Measurements from ENCODE around the gene WFS1. TPM values are rescaled to one million over a fixed set of nuclear protein-coding genes. Genes with fewer than 3 reads are reported as not detected.
A peak's percentile ranks its signal among the peaks of the same experiment; 100 is the strongest.

The WFS1 gene
- polyA plus RNA-seq, 4 donors: 4.1 to 35.1 (median 12.2) TPM

DNA sequence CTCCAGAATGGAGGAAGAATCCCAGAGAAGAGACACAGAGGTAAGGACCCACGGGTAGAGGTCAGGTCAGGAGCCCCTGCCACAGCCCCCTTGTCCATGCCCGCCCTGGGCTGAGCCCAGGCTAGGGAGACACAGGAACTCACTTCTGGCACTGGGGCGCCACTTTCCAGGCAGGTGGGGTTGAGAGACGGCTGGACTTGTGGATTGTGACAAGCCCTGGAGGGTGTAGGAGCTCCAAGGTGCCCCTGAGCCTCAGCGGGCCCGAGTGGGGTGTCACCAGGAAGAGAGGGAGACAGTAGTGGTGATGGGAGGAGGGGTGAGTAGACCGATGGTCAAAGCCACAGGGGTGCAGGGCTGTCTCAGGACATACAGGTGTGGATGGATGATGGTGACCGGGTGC lies 58.9 kb downstream of the WFS1 start:
- no peaks in the 10 kb centered on the region for H3K27me3 ChIP-seq (ENCODE audit: control insufficient read depth in 3 of 3, insufficient read depth in 3 of 3, low read length in 3 of 3)
- H3K4me3 ChIP-seq (ENCODE audit: low read depth in 1 of 3, low read length in 3 of 3): no peak overlapping the region
- peaks cover 0 to 5% of the 10 kb centered on the region in 2 donors for H3K9me3 ChIP-seq (ENCODE audit: control insufficient read depth in 2 of 2, insufficient read depth in 1 of 2, low read depth in 1 of 2, low read length in 1 of 2)
- FAIRE-seq (no peak), DNase-seq (no peak)
- no peaks in the 10 kb centered on the region for H3K36me3 ChIP-seq (ENCODE audit: control insufficient read depth in 3 of 3, insufficient read depth in 2 of 3, low read depth in 1 of 3, low read length in 3 of 3)
- H3K4me1 ChIP-seq (ENCODE audit: control insufficient read depth in 3 of 3, insufficient read depth in 2 of 3, low read depth in 1 of 3, low read length in 2 of 3): no peaks in the 10 kb centered on the region
- WGBS, 3 donors: 51 to 71% (median 51%) methylated on average over 8 of the region's 8 CpGs
- H3K27ac ChIP-seq (ENCODE audit: low read depth in 1 of 3, low read length in 2 of 3): no peak overlapping the region

DNA sequence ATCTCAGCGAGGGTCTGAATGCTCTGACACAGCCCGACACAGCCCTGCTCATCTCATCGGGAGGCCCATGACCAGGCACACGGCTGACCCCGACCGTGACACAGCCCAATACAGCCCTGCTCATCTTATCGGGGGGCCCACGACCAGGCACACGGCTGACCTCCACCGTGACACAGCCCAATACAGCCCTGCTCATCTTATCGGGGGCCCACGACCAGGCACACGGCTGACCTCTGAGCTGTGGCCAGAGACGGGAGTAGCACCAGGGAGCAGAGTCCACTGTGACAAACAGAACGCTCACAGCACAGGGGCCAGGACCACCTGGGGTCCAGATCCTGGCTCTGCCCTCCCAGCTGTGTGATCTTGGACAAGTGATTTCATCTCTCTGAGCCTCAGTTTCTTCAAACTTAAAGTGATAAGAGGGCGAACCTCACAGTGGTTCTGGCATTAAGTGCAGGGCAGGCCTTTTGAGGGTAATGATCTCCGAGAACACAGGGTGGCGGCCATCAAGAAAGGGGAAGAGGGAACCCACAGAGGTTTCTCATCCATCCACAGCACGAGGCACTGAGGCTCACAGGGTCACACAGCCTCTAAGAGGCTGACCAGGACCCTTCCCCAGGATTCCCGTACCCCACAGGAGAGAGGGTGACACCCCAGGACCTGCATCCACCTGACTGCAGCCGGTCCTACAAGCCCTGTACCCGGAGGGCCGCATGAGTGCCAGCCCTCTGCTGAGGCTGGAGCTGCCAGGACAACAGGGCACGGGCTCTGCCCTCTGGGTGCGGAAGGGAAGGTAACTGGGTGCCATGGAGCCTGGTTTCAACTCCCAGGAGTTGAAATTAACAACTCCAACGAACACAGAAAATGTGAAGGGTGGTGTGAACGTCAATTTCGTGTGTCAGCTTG lies 60.1 kb downstream of the WFS1 start:
- H3K27ac ChIP-seq (ENCODE audit: low read depth in 1 of 3, low read length in 2 of 3): no peak overlapping the region
- H3K9me3 ChIP-seq (ENCODE audit: control insufficient read depth in 2 of 2, insufficient read depth in 1 of 2, low read depth in 1 of 2, low read length in 1 of 2): peaks cover 0 to 10% of the 10 kb centered on the region in 2 donors
- FAIRE-seq (no peak), DNase-seq (no peak)
- WGBS, 3 donors: 55 to 73% (median 58%) methylated on average over 28 of the region's 28 CpGs
- no peaks in the 10 kb centered on the region for H3K36me3 ChIP-seq (ENCODE audit: control insufficient read depth in 3 of 3, insufficient read depth in 2 of 3, low read depth in 1 of 3, low read length in 3 of 3)
- H3K27me3 ChIP-seq (ENCODE audit: control insufficient read depth in 3 of 3, insufficient read depth in 3 of 3, low read length in 3 of 3): peaks cover 0 to 4% (median 0%) of the 10 kb centered on the region in 3 donors
- no peaks in the 10 kb centered on the region for H3K4me1 ChIP-seq (ENCODE audit: control insufficient read depth in 3 of 3, insufficient read depth in 2 of 3, low read depth in 1 of 3, low read length in 2 of 3)
- H3K4me3 ChIP-seq (ENCODE audit: low read depth in 1 of 3, low read length in 3 of 3): no peak overlapping the region

DNA sequence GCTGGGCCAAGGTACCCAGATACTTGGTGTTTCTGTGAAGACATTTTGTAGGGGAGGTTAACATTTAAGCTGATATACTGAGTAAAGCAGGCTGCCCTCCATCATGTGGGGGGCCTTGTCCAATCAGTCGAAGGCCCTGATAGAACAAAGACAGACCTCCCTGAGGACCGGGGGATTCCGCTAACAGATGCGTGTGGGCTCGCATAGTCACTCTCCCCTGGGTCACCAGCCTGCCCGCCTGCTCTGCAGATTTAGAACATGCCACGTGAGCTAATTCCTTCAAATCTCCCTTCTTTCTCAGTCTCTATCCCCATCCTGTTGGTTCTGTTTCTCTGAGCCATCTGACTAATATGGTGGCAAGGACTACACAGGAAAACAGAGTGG lies 60.7 kb downstream of the WFS1 start:
- peaks cover 0 to 4% (median 0%) of the 10 kb centered on the region in 3 donors for H3K27me3 ChIP-seq (ENCODE audit: control insufficient read depth in 3 of 3, insufficient read depth in 3 of 3, low read length in 3 of 3)
- no peaks in the 10 kb centered on the region for H3K4me1 ChIP-seq (ENCODE audit: control insufficient read depth in 3 of 3, insufficient read depth in 2 of 3, low read depth in 1 of 3, low read length in 2 of 3)
- 89 to 93% (median 90%) methylated on average over 7 of the region's 7 CpGs for WGBS, 3 donors
- H3K4me3 ChIP-seq (ENCODE audit: low read depth in 1 of 3, low read length in 3 of 3): no peak overlapping the region
- H3K27ac ChIP-seq (ENCODE audit: low read depth in 1 of 3, low read length in 2 of 3): no peak overlapping the region
- no peaks in the 10 kb centered on the region for H3K36me3 ChIP-seq (ENCODE audit: control insufficient read depth in 3 of 3, insufficient read depth in 2 of 3, low read depth in 1 of 3, low read length in 3 of 3)
- DNase-seq (no peak), FAIRE-seq (no peak)
- peaks cover 0 to 10% of the 10 kb centered on the region in 2 donors for H3K9me3 ChIP-seq (ENCODE audit: control insufficient read depth in 2 of 2, insufficient read depth in 1 of 2, low read depth in 1 of 2, low read length in 1 of 2)

DNA sequence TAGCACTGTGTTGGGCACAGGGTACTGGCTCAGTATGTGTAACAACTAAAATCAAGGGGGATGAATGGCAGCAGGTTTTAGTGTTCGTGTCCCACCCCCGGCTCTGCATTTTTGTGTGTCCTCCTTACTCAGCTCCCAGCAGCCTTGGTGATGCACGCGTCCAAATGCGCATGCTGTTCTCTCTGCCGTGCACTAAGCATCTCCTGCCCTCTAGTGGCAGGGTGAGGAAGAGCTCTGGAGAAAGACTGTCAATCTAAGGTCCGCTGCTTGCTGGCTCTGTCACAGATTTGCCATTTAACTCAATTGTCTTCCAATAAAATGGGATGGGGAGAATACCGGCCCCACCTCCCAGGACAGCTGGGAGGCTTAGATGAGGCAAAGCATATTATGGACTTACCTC lies 61.4 kb downstream of the WFS1 start:
- DNase-seq (peak in 1 of 2 donors; percentile 23), FAIRE-seq (no peak)
- Histone ChIP-seq H3K9me3 (ENCODE audit: control insufficient read depth in 2 of 2, insufficient read depth in 1 of 2, low read depth in 1 of 2, low read length in 1 of 2) (peaks cover 0 to 10% of the 10 kb centered on the region in 2 donors), H3K4me1 (ENCODE audit: control insufficient read depth in 3 of 3, insufficient read depth in 2 of 3, low read depth in 1 of 3, low read length in 2 of 3) (no peaks in the 10 kb centered on the region), H3K4me3 (ENCODE audit: low read depth in 1 of 3, low read length in 3 of 3) (no peak overlapping the region), H3K27me3 (ENCODE audit: control insufficient read depth in 3 of 3, insufficient read depth in 3 of 3, low read length in 3 of 3) (peaks cover 0 to 7% (median 0%) of the 10 kb centered on the region in 3 donors), H3K36me3 (ENCODE audit: control insufficient read depth in 3 of 3, insufficient read depth in 2 of 3, low read depth in 1 of 3, low read length in 3 of 3) (no peaks in the 10 kb centered on the region), H3K27ac (ENCODE audit: low read depth in 1 of 3, low read length in 2 of 3) (no peak overlapping the region)
- WGBS, 3 donors: 71 to 77% (median 74%) methylated on average over 8 of the region's 8 CpGs

DNA sequence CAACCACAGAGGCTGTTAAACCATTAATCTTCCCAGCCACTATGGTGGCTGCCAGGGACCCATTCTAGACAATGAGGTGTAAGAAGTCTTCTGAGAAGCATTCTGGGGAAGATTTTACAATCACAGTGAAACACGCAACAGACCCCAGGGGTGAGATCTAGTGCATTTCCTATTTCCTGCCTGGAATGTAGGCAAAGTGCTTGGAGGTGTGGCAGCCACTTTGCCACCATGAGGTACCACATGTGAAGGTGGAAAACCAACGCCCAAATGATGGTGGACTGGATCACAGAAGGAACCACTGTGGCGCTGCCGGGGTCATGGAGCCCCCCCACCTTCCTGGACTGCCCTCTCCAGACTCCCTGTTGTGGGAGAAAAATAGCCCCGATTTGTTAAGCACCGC lies 61.8 kb downstream of the WFS1 start:
- Histone ChIP-seq H3K36me3 (ENCODE audit: control insufficient read depth in 3 of 3, insufficient read depth in 2 of 3, low read depth in 1 of 3, low read length in 3 of 3) (no peaks in the 10 kb centered on the region), H3K4me3 (ENCODE audit: low read depth in 1 of 3, low read length in 3 of 3) (no peak overlapping the region), H3K9me3 (ENCODE audit: control insufficient read depth in 2 of 2, insufficient read depth in 1 of 2, low read depth in 1 of 2, low read length in 1 of 2) (peaks cover 0 to 10% of the 10 kb centered on the region in 2 donors), H3K27me3 (ENCODE audit: control insufficient read depth in 3 of 3, insufficient read depth in 3 of 3, low read length in 3 of 3) (peaks cover 0 to 7% (median 0%) of the 10 kb centered on the region in 3 donors), H3K4me1 (ENCODE audit: control insufficient read depth in 3 of 3, insufficient read depth in 2 of 3, low read depth in 1 of 3, low read length in 2 of 3) (no peaks in the 10 kb centered on the region), H3K27ac (ENCODE audit: low read depth in 1 of 3, low read length in 2 of 3) (no peak overlapping the region)
- DNase-seq (no peak), FAIRE-seq (no peak)
- WGBS, 3 donors: 92 to 94% (median 93%) methylated on average over 6 of the region's 6 CpGs

DNA sequence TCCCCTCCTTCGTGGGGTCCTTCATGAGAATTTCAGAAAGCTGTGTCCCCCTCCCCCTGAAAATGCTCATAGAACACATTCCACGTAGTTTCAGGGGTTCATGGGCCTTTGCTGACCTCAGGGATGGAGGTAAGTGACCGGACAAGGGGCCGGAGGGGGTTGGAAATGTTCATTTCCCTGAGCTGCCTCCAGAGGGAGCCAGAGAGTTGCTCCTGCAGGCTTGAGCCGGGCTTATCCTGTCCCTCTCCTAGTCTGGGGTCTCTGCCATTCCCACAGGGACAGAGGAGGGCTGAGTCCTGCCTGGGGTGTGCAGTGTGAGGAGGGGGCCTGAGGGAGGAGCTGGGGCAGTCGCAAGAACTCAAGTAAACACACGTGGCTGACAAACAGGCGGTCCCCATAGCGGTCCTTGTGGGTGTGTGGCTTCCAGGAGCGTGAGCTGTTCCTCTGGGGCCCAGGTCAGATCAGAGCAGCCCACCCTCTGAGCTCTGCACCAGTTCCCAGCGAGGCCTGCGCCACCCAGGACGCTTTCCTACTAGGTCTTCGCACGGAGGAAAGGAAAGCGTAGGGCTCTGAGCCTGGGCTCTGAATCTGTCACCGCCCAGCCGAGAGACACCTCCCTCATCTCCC lies 62.5 kb downstream of the WFS1 start:
- Histone ChIP-seq H3K4me1 (ENCODE audit: control insufficient read depth in 3 of 3, insufficient read depth in 2 of 3, low read depth in 1 of 3, low read length in 2 of 3) (no peaks in the 10 kb centered on the region), H3K27ac (ENCODE audit: low read depth in 1 of 3, low read length in 2 of 3) (no peak overlapping the region), H3K4me3 (ENCODE audit: low read depth in 1 of 3, low read length in 3 of 3) (no peak overlapping the region), H3K27me3 (ENCODE audit: control insufficient read depth in 3 of 3, insufficient read depth in 3 of 3, low read length in 3 of 3) (peaks cover 0 to 7% (median 1%) of the 10 kb centered on the region in 3 donors), H3K9me3 (ENCODE audit: control insufficient read depth in 2 of 2, insufficient read depth in 1 of 2, low read depth in 1 of 2, low read length in 1 of 2) (peaks cover 0 to 10% of the 10 kb centered on the region in 2 donors), H3K36me3 (ENCODE audit: control insufficient read depth in 3 of 3, insufficient read depth in 2 of 3, low read depth in 1 of 3, low read length in 3 of 3) (no peaks in the 10 kb centered on the region)
- WGBS, 3 donors: 46 to 53% (median 49%) methylated on average over 16 to 18 of the region's 18 CpGs
- DNase-seq: peak in 1 of 2 donors; percentile 28
- FAIRE-seq: no peak

DNA sequence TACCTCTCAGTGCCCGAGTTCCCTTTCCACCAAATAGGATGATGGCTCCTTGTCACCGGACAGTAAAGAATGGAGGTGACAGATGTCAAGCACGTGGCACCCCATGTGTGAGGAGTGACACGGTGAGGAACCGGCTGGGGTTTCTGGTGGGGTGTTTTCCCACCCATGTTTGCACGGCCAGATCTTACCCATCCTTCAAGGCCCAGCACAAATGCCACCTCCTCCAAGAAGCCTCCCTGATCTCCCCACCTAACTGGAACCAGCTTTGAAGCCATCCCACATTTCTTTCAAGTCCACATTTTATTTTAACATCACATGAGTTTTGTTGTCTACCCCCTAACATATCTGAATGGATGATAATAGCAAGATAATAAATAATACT lies 63.0 kb downstream of the WFS1 start:
- Histone ChIP-seq H3K36me3 (ENCODE audit: control insufficient read depth in 3 of 3, insufficient read depth in 2 of 3, low read depth in 1 of 3, low read length in 3 of 3) (no peaks in the 10 kb centered on the region), H3K4me1 (ENCODE audit: control insufficient read depth in 3 of 3, insufficient read depth in 2 of 3, low read depth in 1 of 3, low read length in 2 of 3) (no peaks in the 10 kb centered on the region), H3K27ac (ENCODE audit: low read depth in 1 of 3, low read length in 2 of 3) (no peak overlapping the region), H3K4me3 (ENCODE audit: low read depth in 1 of 3, low read length in 3 of 3) (no peak overlapping the region), H3K27me3 (ENCODE audit: control insufficient read depth in 3 of 3, insufficient read depth in 3 of 3, low read length in 3 of 3) (peaks cover 0 to 7% (median 6%) of the 10 kb centered on the region in 3 donors), H3K9me3 (ENCODE audit: control insufficient read depth in 2 of 2, insufficient read depth in 1 of 2, low read depth in 1 of 2, low read length in 1 of 2) (peaks cover 0 to 10% of the 10 kb centered on the region in 2 donors)
- no peak for FAIRE-seq
- no peak for DNase-seq
- 61 to 70% (median 68%) methylated on average over 6 of the region's 6 CpGs for WGBS, 3 donors

DNA sequence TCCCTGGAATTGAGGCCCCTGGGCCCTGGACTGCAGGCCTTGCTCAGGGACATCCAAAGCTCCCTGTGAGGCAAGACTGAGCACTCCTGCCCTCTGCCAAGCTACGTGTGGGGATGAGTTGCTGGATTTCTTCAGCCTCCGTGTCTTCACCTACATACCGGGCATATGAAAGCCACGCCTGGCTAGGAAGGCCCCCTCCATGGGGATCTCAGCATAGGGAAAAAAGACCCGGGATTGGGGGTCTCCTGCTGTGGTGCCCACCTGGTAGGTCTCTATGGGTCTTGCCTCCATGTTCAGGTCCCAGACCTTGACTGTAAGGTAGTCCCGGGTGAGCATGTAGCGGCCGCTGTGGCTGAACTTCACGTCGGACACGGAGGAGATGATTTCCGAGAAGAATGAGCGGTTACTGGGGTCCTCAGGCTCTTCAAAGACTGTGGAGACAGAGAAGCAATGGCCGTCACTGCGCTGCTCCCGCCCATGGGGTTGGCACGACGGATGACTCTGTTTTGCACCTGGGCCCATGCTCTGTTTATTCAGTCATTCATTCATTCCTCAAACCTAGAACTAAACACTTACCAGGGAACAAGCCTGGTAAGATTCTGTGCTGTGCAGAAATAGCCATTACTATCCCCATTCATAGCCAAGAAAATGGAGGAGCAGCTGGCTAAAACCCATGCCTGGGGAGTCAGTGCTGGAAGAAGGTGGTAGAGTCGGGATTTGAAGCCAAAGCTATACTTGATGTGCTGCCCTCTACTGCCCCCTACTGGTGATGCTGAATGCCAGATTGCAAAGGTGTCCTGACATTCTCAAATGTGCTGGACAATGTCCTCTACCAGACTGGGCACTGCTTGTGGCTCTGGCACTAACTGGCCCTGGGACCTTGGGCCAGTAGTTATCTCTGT lies 63.9 kb downstream of the WFS1 start:
- no peak overlapping the region for H3K27ac ChIP-seq (ENCODE audit: low read depth in 1 of 3, low read length in 2 of 3)
- DNase-seq (no peak), FAIRE-seq (no peak)
- peaks cover 0 to 9% (median 7%) of the 10 kb centered on the region in 3 donors for H3K27me3 ChIP-seq (ENCODE audit: control insufficient read depth in 3 of 3, insufficient read depth in 3 of 3, low read length in 3 of 3)
- no peaks in the 10 kb centered on the region for H3K36me3 ChIP-seq (ENCODE audit: control insufficient read depth in 3 of 3, insufficient read depth in 2 of 3, low read depth in 1 of 3, low read length in 3 of 3)
- no peaks in the 10 kb centered on the region for H3K4me1 ChIP-seq (ENCODE audit: control insufficient read depth in 3 of 3, insufficient read depth in 2 of 3, low read depth in 1 of 3, low read length in 2 of 3)
- H3K9me3 ChIP-seq (ENCODE audit: control insufficient read depth in 2 of 2, insufficient read depth in 1 of 2, low read depth in 1 of 2, low read length in 1 of 2): peaks cover 0 to 10% of the 10 kb centered on the region in 2 donors
- WGBS, 3 donors: 83 to 86% (median 85%) methylated on average over 19 of the region's 19 CpGs
- H3K4me3 ChIP-seq (ENCODE audit: low read depth in 1 of 3, low read length in 3 of 3): no peak overlapping the region

Data from small intestine (tissue), 7 donors.